HAP-1 (cell line): ENCODE measurements around the gene KRT83.
"Not testable (repeated sequence)": the region's sequence is repeated elsewhere in the genome, so short reads cannot be mapped to it uniquely, and the experiment has no call there.

Experiments used
- DNase-seq, 2 experiments: peaks; one replicate each; pipeline ENCODE4 v3.0.0-alpha.2; 2016 to 2020; ENCODE audit warnings: low spot score in 2 of 2
- H3K27me3 ChIP-seq: fragments of 250-450 bp; sonication (Bioruptor Pico); 2 replicates; pipeline ENCODE4 v1.5.1; 2020; ENCODE audit warnings: low read depth, mild to moderate bottlenecking, moderate library complexity
- H3K36me3 ChIP-seq: fragments of 250-450 bp; sonication (Bioruptor Pico); replicated peaks from 2 replicates; pipeline ENCODE4 v1.5.1; 2020; ENCODE audit warnings: mild to moderate bottlenecking
- H3K4me1 ChIP-seq: fragments of 250-450 bp; sonication (Bioruptor Pico); 2 replicates; pipeline ENCODE4 v1.5.1; 2020; ENCODE audit warnings: mild to moderate bottlenecking
- H3K4me3 ChIP-seq: fragments of 250-450 bp; sonication (Bioruptor Pico); 2 replicates; pipeline ENCODE4 v1.5.1; 2020; ENCODE audit warnings: mild to moderate bottlenecking, moderate library complexity
- H3K9me3 ChIP-seq: fragments of 250-450 bp; sonication (Bioruptor Pico); 2 replicates; pipeline ENCODE4 v1.5.1; 2020; ENCODE audit warnings: mild to moderate bottlenecking, moderate library complexity
- in situ Hi-C: fragments of 300-500 bp; cut with MboI; formaldehyde crosslinking; loops from 3 replicates; pipeline ENCODE4 v1.14.3; 2020; ENCODE audit warnings: low sequenced_read_pairs, inconsistent platforms, mixed read lengths

Gene KRT83

GRCh38 chr12:52349196-52349595, 28.0 kb upstream of the KRT83 start:
- no peaks in the 10 kb centered on the region for H3K9me3 ChIP-seq
- in situ Hi-C loops, result no loop called here
- H3K4me1 ChIP-seq, result no peaks in the 10 kb centered on the region
- H3K27me3 ChIP-seq, result no peaks in the 10 kb centered on the region; the same call in 1 of the 2 replicates
- H3K4me3 ChIP-seq, result no peak overlapping the region
- H3K36me3 ChIP-seq, result no peaks in the 10 kb centered on the region
- DNase-seq, result no peak

- no peak for DNase-seq
- H3K4me1 ChIP-seq, result no peaks in the 10 kb centered on the region
- H3K4me3 ChIP-seq, result no peak overlapping the region
- H3K36me3 ChIP-seq, result no peaks in the 10 kb centered on the region
- H3K27me3 ChIP-seq, result no peaks in the 10 kb centered on the region
- in situ Hi-C loops, result no loop called here
- 0 out of 2 replicates have a peak, but pooled peaks cover 4% of the 10 kb centered on the region for H3K9me3 ChIP-seq
Measured at GRCh38 chr12:52347551-52348510, 26.6 kb upstream of the KRT83 start.

GRCh38 chr12:52347016-52347415, 25.8 kb upstream of the KRT83 start:
- no peak for DNase-seq
- Histone ChIP-seq H3K4me1 (no peaks in the 10 kb centered on the region), H3K27me3 (no peaks in the 10 kb centered on the region), H3K36me3 (no peaks in the 10 kb centered on the region), H3K4me3 (no peak overlapping the region), H3K9me3 (0 out of 2 replicates have a peak, but pooled peaks cover 4% of the 10 kb centered on the region)
- in situ Hi-C loops, result no loop called here

DNA sequence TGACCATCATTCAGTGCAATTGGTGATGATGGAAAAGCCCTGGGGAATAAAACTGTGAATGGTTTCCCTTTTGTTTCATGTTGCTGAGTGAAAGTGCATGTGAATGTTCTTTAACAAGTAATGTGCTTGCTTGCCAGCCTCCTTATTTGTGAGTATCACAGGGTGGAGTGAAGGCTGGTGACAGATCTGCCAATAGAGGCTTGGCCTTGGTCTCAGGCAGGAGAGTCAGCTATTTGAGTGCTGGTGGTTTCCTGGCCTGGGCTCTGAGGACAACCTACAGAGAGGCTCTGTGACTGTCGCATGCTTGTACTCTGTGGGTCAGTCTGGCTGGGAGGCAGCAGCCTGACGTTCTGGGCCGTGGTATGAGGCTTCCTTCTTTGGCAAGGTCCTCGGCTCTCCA, 25.4 kb upstream of the KRT83 start:
- no peaks in the 10 kb centered on the region for H3K4me1 ChIP-seq
- DNase-seq, result no peak

DNA sequence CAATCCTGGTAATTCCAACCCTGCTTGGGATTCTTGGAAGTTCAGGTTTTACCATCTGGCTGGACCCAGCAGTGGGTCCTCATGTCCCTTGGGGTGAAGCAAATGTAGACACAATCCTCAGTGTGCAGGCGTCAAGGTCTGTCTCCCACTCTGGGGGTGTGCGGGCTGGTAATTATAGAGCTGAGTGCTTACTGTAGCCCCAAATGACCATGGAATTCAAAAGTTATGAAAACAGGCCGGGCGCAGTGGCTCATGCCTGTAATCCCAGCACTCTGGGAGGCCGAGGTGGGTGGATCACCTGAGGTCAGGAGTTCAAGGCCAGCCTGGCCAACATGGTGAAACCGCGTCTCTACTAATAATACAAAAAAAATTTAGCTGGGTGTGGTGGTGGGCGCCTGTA, 23.8 kb upstream of the KRT83 start:
- H3K36me3 ChIP-seq, H3K27me3 ChIP-seq, DNase-seq, H3K4me1 ChIP-seq, H3K9me3 ChIP-seq, H3K4me3 ChIP-seq, in situ Hi-C loops: not testable (repeated sequence)

More for the DNA sequence above, 25.4 kb upstream of the KRT83 start:
- in situ Hi-C loops, result no loop called here
- Histone ChIP-seq H3K36me3 (no peaks in the 10 kb centered on the region), H3K9me3 (0 out of 2 replicates have a peak, but pooled peaks cover 4% of the 10 kb centered on the region), H3K27me3 (no peaks in the 10 kb centered on the region), H3K4me3 (no peak overlapping the region)

GRCh38 chr12:52344111-52344510, 22.9 kb upstream of the KRT83 start:
- Histone ChIP-seq H3K4me1 (no peaks in the 10 kb centered on the region), H3K4me3 (no peak overlapping the region), H3K27me3 (no peaks in the 10 kb centered on the region), H3K9me3 (0 out of 2 replicates have a peak, but pooled peaks cover 4% of the 10 kb centered on the region), H3K36me3 (no peaks in the 10 kb centered on the region)
- in situ Hi-C loops, result no loop called here
- no peak for DNase-seq

GRCh38 chr12:52343550-52343949, 22.4 kb upstream of the KRT83 start:
- no peak for DNase-seq
- no peaks in the 10 kb centered on the region for H3K36me3 ChIP-seq
- H3K4me3 ChIP-seq, result no peak overlapping the region
- H3K4me1 ChIP-seq, result no peaks in the 10 kb centered on the region
- 0 out of 2 replicates have a peak, but pooled peaks cover 4% of the 10 kb centered on the region for H3K9me3 ChIP-seq
- H3K27me3 ChIP-seq, result no peaks in the 10 kb centered on the region; the same call in 1 of the 2 replicates
- in situ Hi-C loops, result no loop called here

GRCh38 chr12:52342781-52343490, 21.7 kb upstream of the KRT83 start:
- Histone ChIP-seq H3K9me3 (0 out of 2 replicates have a peak, but pooled peaks cover 4% of the 10 kb centered on the region), H3K4me1 (no peaks in the 10 kb centered on the region), H3K4me3 (no peak overlapping the region), H3K27me3 (no peaks in the 10 kb centered on the region; the same call in 1 of the 2 replicates), H3K36me3 (no peaks in the 10 kb centered on the region)
- in situ Hi-C loops, result no loop called here
- DNase-seq, result no peak

- Histone ChIP-seq H3K9me3 (0 out of 2 replicates have a peak, but pooled peaks cover 4% of the 10 kb centered on the region), H3K36me3 (no peaks in the 10 kb centered on the region), H3K4me1 (no peaks in the 10 kb centered on the region), H3K27me3 (peaks cover 7% of the 10 kb centered on the region), H3K4me3 (no peak overlapping the region)
- no peak for DNase-seq
- in situ Hi-C loops, result no loop called here
Measured at GRCh38 chr12:52341066-52341580, 19.9 kb upstream of the KRT83 start.

DNA sequence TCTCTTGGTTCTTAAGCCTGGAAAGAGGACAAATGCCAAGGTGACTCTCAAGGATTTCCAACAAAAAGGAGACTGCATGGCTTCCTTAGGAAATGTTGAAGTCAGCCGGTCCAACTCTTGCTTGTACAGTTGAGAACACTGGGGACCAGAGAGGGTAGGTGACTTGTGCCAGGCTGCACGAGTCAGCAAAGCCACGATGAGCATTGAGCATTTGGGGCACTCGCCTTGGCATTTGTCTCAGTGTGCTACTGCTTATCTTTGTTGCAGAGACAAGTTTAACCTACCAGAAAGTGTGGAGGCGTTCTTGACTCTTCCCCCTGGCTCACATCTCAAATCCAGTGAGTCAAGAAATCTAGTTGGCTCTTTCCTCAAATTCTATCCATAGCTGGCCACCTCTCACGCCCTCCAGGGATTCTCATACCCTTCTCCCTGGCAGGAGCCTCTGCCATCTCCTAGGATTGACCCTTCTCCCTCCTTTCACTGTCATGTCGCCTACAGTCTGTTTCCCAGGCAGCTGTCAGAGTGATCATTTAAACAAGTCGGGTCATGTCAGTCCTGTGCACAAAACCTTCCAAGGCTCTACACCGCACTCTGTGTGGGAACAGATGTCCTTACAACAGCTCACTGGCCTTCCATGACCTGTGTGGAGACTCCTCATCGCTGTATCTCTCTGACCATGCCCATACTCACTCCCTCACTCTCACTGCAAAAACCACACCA, 17.2 kb upstream of the KRT83 start:
- in situ Hi-C loops, result no loop called here
- no peak for DNase-seq
- H3K36me3 ChIP-seq, result no peaks in the 10 kb centered on the region
- no peak overlapping the region for H3K4me3 ChIP-seq
- H3K4me1 ChIP-seq, result no peaks in the 10 kb centered on the region
- H3K27me3 ChIP-seq, result peaks cover 7% of the 10 kb centered on the region
- no peaks in the 10 kb centered on the region for H3K9me3 ChIP-seq

DNA sequence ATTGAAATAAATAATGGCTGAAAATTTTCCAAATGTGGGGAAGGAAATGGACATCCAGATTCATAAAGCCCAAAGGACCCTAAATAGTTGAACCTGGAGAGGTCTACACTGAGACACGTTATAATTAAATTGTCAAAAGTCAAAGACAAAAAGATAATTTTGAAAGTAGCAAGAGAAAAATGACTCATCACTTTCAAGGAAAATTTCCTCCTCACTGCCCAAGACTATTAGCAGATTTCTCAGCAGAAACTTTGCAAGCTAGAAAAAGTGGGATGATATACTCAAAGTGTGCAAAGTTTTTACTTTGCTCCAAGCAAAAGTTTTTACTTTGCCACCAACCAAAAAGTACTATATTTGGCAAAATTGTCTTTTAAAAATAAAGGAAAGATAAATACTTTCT, 15.9 kb upstream of the KRT83 start:
- Histone ChIP-seq H3K9me3 (no peaks in the 10 kb centered on the region), H3K36me3 (no peaks in the 10 kb centered on the region), H3K4me3 (no peak overlapping the region), H3K4me1 (no peaks in the 10 kb centered on the region), H3K27me3 (peaks cover 10% of the 10 kb centered on the region)
- DNase-seq, result no peak
- in situ Hi-C loops, result no loop called here

- Histone ChIP-seq H3K36me3 (no peaks in the 10 kb centered on the region), H3K4me3 (no peak overlapping the region), H3K4me1 (no peaks in the 10 kb centered on the region), H3K9me3 (no peaks in the 10 kb centered on the region), H3K27me3 (peaks cover 10% of the 10 kb centered on the region)
- DNase-seq, result no peak
- in situ Hi-C loops, result no loop called here
Measured at GRCh38 chr12:52336641-52337040, 15.4 kb upstream of the KRT83 start.

- Histone ChIP-seq H3K27me3 (peaks cover 13% of the 10 kb centered on the region), H3K9me3 (no peaks in the 10 kb centered on the region), H3K4me1 (no peaks in the 10 kb centered on the region), H3K4me3 (no peak overlapping the region), H3K36me3 (no peaks in the 10 kb centered on the region)
- no peak for DNase-seq
- in situ Hi-C loops, result no loop called here
Measured at GRCh38 chr12:52335598-52336262, 14.5 kb upstream of the KRT83 start.
